OCI-LY7 (cell line): Measurements from ENCODE around the gene ANKRD33B. TPM values are rescaled to one million over a fixed set of nuclear protein-coding genes. Genes with fewer than 3 reads are reported as not detected.

Experiments
- BruUV-seq: library from RNA; stranded (reverse); fragments of 400-500 nt; replicated peaks from 2 replicates; lab custom pipeline; 2021; lab: Mats Ljungman, UMichigan
- CTCF ChIA-PET: fragments of 300-600 bp; sonication (Branson Sonifier 250); formaldehyde crosslinking; loops from one replicate; lab custom pipeline; 2022; ENCODE audit warnings: antibody characterized with exemption; ENCODE audit not compliant: unreplicated experiment; lab: Charles Lee
- POLR2A ChIA-PET: fragments of 300-600 bp; sonication (Branson Sonifier 250); formaldehyde crosslinking; loops from one replicate; lab custom pipeline; 2022; ENCODE audit warnings: antibody characterized with exemption; lab: Charles Lee
- DNase-seq: peaks from one replicate; pipeline ENCODE4 v3.0.0-alpha.2; 2015; ENCODE audit warnings: low spot score
- H2AFZ ChIP-seq: fragments of 200-600 bp; sonication (generic), shearing (Covaris generic); 2 replicates; pipeline ENCODE4 v1.6.1; 2014; ENCODE audit warnings: mild to moderate bottlenecking, antibody characterized with exemption, low read length, moderate library complexity
- H3K27ac ChIP-seq: fragments of 200-600 bp; sonication (generic); 2 replicates; pipeline ENCODE4 v1.5.1; 2014; ENCODE audit warnings: mixed run types, low read depth, mild to moderate bottlenecking, moderate library complexity, low read length, inconsistent platforms; ENCODE audit not compliant: poor library complexity, severe bottlenecking
- H3K36me3 ChIP-seq: fragments of 200-600 bp; sonication (generic); 2 replicates; pipeline ENCODE4 v1.6.1; 2014; ENCODE audit warnings: mild to moderate bottlenecking, antibody characterized with exemption, low read length, moderate library complexity, mixed read lengths; ENCODE audit not compliant: insufficient read depth
- H3K4me1 ChIP-seq: fragments of 200-600 bp; sonication (generic); 2 replicates; pipeline ENCODE4 v1.5.1; 2014; ENCODE audit warnings: mild to moderate bottlenecking, low read length; ENCODE audit not compliant: insufficient read depth, poor library complexity, severe bottlenecking
- H3K4me2 ChIP-seq: fragments of 200-600 bp; sonication (generic); 2 replicates; pipeline ENCODE4 v1.6.1; 2014; ENCODE audit warnings: mild to moderate bottlenecking, low read length
- H3K4me3 ChIP-seq: fragments of 200-600 bp; sonication (generic); 2 replicates; pipeline ENCODE4 v1.5.1; 2014; ENCODE audit warnings: mild to moderate bottlenecking, low read depth, low read length; ENCODE audit not compliant: poor library complexity, severe bottlenecking
- H3K79me2 ChIP-seq: fragments of 200-600 bp; sonication (generic); 2 replicates; pipeline ENCODE4 v1.6.1; 2016; ENCODE audit warnings: low read depth, mild to moderate bottlenecking, low read length, moderate library complexity, mixed read lengths; ENCODE audit not compliant: insufficient read depth
- H3K9me2 ChIP-seq: fragments of 200-600 bp; sonication (generic); 2 replicates; pipeline ENCODE4 v1.6.1; 2016; ENCODE audit warnings: mild to moderate bottlenecking, low read length, mixed read lengths; ENCODE audit not compliant: insufficient read depth
- H3K9me3 ChIP-seq: fragments of 200-600 bp; sonication (generic); 2 replicates; pipeline ENCODE4 v1.6.1; 2014; ENCODE audit warnings: mild to moderate bottlenecking, mixed run types, low read length, mixed read lengths
- H4K20me1 ChIP-seq: fragments of 200-600 bp; sonication (generic); 2 replicates; pipeline ENCODE4 v1.6.1; 2014; ENCODE audit warnings: mild to moderate bottlenecking, antibody characterized with exemption, low read length, moderate library complexity, mixed read lengths; ENCODE audit not compliant: insufficient read depth
- EZH2phosphoT487 ChIP-seq: fragments of 200-600 bp; sonication (generic); IDR thresholded peaks from 2 replicates; pipeline ENCODE4 v1.6.1; 2018; ENCODE audit warnings: low read depth, borderline replicate concordance, mild to moderate bottlenecking, mixed run types, antibody characterized with exemption, low read length, moderate library complexity, mixed read lengths
- intact Hi-C: fragments of 100-400 bp; cut with micrococcal nuclease; formaldehyde crosslinking; loops from one replicate; pipeline ENCODE4 v1.10.0; 2022; ENCODE audit not compliant: unreplicated experiment
- total RNA-seq, 2 experiments: library from RNA; depleted of rRNA in 1 of 2; stranded (reverse); fragments of >200 nt in 1 of 2; shearing (Covaris generic) in 1 of 2; gene quantifications; 2 replicates each; pipeline ENCODE4 v1.2.3, GENCODE V29; 2014 to 2022
- TF ChIP-seq, protein P1 (sequence below): fragments of 200-600 bp; sonication (generic); conservative IDR thresholded peaks from 2 replicates; pipeline ENCODE4 v1.5.1; 2014; ENCODE audit warnings: mild to moderate bottlenecking, antibody characterized with exemption, low read length, moderate library complexity, mixed read lengths

ANKRD33B gene
- total RNA-seq, 2 experiments from 2014 or later = 5.6 to 11.4 TPM

DNA sequence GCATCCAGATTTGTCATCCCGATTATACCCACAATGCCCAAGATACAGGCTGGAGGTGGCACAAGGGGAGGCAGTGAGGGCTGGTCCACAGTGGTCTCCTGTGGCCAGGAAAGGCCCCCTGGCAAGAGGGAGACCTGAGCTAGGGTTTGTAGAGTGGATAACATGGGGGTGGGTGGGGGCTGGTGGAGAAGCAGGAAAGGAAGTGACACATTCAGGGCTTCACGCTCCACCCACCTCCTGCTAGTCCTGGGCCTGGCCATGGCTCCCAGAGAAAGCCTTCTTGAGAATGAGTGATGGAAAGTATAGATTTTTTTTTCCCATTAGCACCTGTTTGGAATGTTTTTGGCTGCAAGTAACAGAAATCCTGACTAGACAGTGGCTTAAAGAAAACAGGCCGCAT, 81.3 kb downstream of the ANKRD33B start:
- BruUV-seq = no TSS peak
- Histone ChIP-seq H3K4me3 (no peak overlapping the region), H3K27ac (no peak overlapping the region), H3K9me3 (no peaks in the 10 kb centered on the region), H3K9me2 (no peaks in the 10 kb centered on the region), H2AFZ (no peak overlapping the region), H3K4me2 (no peak overlapping the region), H3K4me1 (peaks cover 9% of the 10 kb centered on the region), H4K20me1 (no peaks in the 10 kb centered on the region), H3K36me3 (no peaks in the 10 kb centered on the region), H3K79me2 (no peaks in the 10 kb centered on the region)
- POLR2A ChIA-PET = interaction anchor here (0.5 kb wide), 1 partner anchor 97 kb away, joined by 3 read pairs; no protein-coding TSS in a partner anchor
- CTCF ChIA-PET = interaction anchor here (0.6 kb wide), 1 partner anchor 329 kb away, joined by 3 read pairs; no protein-coding TSS in a partner anchor
- no peak for DNase-seq
- TF ChIP-seq, protein P1, sequence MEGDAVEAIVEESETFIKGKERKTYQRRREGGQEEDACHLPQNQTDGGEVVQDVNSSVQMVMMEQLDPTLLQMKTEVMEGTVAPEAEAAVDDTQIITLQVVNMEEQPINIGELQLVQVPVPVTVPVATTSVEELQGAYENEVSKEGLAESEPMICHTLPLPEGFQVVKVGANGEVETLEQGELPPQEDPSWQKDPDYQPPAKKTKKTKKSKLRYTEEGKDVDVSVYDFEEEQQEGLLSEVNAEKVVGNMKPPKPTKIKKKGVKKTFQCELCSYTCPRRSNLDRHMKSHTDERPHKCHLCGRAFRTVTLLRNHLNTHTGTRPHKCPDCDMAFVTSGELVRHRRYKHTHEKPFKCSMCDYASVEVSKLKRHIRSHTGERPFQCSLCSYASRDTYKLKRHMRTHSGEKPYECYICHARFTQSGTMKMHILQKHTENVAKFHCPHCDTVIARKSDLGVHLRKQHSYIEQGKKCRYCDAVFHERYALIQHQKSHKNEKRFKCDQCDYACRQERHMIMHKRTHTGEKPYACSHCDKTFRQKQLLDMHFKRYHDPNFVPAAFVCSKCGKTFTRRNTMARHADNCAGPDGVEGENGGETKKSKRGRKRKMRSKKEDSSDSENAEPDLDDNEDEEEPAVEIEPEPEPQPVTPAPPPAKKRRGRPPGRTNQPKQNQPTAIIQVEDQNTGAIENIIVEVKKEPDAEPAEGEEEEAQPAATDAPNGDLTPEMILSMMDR = no peak
- TF ChIP-seq EZH2phosphoT487 = no peak
- intact Hi-C loops = no loop called here

DNA sequence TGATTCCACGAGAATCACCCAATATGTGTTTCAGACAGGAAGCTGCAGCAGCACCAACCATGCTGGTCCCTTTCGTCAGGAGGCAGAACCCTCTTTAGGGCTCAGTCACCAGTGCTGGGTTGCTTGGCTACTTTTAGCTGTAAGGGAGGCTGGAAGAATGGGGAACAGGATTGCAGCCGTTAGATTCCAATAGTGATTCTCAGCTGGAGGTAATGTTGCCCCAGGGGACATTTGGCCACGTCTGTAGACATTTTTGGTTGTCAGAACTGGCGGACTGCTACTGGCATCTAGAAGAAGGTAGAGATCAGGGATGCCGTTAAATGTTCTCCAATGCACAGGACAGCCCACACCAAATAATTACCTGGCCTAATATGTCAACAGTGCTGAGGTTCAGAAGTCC, 81.8 kb downstream of the ANKRD33B start:
- peaks cover 9% of the 10 kb centered on the region for H3K4me1 ChIP-seq

DNA sequence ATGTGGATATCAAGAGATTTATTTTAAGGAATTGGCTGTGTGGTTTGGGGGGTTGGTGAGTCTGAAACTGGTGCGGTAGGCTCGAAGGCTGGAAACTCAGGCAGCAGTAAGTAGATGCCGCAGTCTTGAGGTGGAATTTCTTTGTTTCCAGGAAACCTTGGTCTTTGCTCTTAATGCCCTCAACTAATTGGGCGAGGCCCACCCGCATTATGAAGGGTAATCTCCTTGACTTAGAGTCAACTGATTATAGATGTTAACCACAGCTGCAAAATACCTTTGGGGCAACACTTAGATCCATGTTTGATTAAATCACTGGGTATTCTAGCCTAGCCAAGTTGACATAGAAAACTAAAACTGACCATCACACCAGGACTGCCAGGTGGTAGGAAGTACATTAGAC, 83.8 kb downstream of the ANKRD33B start:
- CTCF ChIA-PET = interaction anchor here (0.6 kb wide), 1 partner anchor 11 kb away, joined by 3 read pairs; no protein-coding TSS in a partner anchor

More for the DNA sequence above, 81.8 kb downstream of the ANKRD33B start:
- H4K20me1 ChIP-seq = no peaks in the 10 kb centered on the region
- H2AFZ ChIP-seq = no peak overlapping the region
- ChIA-PET POLR2A (no interaction called here), CTCF (interaction anchor here (0.6 kb wide), 1 partner anchor 330 kb away, joined by 3 read pairs; no protein-coding TSS in a partner anchor)
- H3K4me3 ChIP-seq = no peak overlapping the region
- no peaks in the 10 kb centered on the region for H3K9me2 ChIP-seq
- H3K4me2 ChIP-seq = no peak overlapping the region
- TF ChIP-seq, protein P1 = no peak
- no peak for TF ChIP-seq EZH2phosphoT487
- H3K27ac ChIP-seq = no peak overlapping the region
- H3K36me3 ChIP-seq = no peaks in the 10 kb centered on the region
- H3K9me3 ChIP-seq = no peaks in the 10 kb centered on the region
- DNase-seq = no peak
- no TSS peak for BruUV-seq
- intact Hi-C loops = no loop called here
- H3K79me2 ChIP-seq = no peaks in the 10 kb centered on the region

More for the DNA sequence above, 83.8 kb downstream of the ANKRD33B start:
- Histone ChIP-seq H3K4me2 (no peak overlapping the region), H3K4me1 (peaks cover 9% of the 10 kb centered on the region), H3K9me3 (no peaks in the 10 kb centered on the region), H3K27ac (no peak overlapping the region), H3K9me2 (no peaks in the 10 kb centered on the region), H3K79me2 (no peaks in the 10 kb centered on the region), H4K20me1 (no peaks in the 10 kb centered on the region), H3K4me3 (no peak overlapping the region), H2AFZ (no peak overlapping the region), H3K36me3 (no peaks in the 10 kb centered on the region)
- DNase-seq = no peak
- intact Hi-C loops = no loop called here
- TF ChIP-seq, protein P1 = no peak
- no peak for TF ChIP-seq EZH2phosphoT487
- POLR2A ChIA-PET = no interaction called here
- BruUV-seq = no TSS peak
